HG02884 (cell line): ENCODE data around the gene TUBA4B.

Experiments used
- ATAC-seq: cut with Tn5 transposase; IDR thresholded peaks from one replicate; pipeline ENCODE4 v1.9.1; 2021; ENCODE audit warnings: mild to moderate bottlenecking, moderate library complexity; ENCODE audit not compliant: unreplicated experiment

The TUBA4B gene

DNA sequence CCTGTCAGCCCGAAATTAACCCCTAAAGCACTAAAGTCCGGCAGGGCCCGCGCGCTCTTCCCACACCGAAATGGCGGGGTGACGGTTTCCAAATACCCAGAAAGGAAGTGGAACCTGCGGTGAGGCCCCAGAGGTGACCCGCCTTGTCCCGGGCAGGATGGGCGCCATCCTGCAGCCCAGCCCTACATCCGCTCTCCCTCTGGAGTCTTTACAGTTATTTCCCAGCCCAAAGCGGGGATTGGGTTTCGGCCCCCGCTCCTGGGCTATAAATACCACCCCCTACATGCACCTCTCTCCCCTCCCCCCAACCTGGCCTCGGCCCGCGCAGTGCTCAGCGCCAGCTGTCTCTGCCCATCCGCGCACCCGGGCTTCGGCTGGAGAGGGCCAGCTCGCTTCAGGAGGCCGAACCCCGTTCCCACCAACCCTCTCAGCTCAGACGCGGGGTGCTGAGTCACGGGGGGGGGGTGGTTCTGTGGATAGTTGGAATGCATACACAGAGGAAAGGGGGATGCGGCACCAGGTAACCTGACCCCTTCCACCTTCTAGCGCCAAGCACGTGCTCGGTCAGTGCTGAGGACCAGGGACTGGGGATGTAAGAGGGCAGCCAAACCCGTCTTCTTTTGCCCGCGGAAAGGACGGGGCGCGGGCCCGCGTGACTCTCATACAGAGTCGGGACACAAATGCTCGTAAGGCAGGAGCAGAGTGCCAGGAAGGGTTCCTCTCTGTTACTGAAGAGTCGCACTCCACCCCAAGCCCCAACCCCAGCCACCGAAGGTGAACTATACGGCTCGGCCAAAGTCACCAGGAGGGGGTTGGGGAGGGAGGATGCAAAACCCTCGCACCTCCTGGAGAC is at the start of gene TUBA4B:
TUBA4B (plus strand) TSS at position 344 of the 853 bp plus-strand sequence; CDS start at position 509, 165 bp downstream.
- ATAC-seq: peak; percentile 14

DNA sequence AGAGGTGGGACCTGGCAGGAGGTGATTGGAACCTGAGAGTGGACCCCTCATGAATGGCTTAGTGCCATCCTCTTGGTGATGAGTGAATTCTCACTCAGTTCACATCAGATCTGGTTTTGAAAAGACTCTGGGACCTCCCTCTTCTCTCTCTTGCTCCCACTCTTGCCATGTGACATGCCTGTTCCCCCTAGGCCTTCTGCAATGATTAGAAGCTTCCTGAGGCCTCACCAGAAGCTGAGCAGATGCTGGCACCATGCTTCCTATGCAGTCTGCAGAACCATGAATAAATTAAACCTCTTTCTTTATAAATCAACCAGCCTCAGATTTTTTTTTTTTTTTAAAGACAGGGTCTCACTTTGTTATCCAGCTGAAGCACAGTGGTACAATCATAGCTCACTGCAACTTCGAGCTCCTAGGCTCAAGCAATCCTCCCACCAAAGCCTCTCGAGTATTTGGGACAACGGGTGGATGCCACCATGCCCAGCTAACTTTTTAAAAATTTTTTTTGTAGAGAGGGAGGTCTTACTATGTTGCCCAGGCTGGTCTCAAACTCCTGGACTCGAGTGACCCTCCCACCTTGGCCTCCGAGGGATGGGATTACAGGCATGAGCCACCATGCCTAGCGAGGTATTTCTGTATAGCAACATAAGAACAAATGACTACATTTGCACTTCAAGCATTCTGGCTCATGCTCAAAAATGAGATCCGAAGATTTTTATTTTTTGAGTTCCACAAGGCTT is 48.4 kb upstream of the TUBA4B start:
- ATAC-seq: no peak

DNA sequence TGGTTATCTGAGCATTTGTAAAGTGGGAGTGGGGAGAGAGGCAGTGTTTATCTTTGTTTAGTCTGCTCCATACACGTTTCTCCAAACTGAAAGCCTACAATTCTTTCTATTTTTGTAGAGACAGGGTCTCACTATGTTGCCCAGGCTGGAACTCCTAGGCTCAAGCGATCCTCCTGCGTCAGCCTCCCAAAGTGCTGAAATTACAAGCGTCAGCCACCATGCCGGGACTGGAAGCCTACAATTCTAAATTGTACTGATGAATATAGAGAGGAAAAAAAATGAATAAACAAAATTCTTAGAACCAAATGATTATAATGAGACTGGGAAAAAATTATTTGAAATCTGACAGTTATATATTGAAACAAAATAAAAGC is 47.9 kb upstream of the TUBA4B start:
- no peak for ATAC-seq

DNA sequence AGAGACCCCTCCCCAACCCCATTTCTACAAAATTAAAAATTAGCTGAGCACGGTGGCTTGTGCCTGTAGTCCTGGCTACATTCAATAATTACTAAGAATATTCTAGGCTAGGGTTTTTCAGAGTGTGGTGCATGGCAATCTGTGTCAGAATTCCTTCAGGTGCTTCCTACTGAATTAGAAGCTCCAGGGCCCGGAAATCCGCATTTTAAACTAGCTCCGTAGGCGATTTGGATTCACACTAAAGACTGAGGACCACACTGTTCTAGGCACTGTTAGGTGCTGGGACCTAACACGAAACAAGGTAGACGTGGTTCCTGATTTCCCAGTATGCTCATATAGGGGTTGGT is 47.1 kb upstream of the TUBA4B start:
- ATAC-seq: no peak

DNA sequence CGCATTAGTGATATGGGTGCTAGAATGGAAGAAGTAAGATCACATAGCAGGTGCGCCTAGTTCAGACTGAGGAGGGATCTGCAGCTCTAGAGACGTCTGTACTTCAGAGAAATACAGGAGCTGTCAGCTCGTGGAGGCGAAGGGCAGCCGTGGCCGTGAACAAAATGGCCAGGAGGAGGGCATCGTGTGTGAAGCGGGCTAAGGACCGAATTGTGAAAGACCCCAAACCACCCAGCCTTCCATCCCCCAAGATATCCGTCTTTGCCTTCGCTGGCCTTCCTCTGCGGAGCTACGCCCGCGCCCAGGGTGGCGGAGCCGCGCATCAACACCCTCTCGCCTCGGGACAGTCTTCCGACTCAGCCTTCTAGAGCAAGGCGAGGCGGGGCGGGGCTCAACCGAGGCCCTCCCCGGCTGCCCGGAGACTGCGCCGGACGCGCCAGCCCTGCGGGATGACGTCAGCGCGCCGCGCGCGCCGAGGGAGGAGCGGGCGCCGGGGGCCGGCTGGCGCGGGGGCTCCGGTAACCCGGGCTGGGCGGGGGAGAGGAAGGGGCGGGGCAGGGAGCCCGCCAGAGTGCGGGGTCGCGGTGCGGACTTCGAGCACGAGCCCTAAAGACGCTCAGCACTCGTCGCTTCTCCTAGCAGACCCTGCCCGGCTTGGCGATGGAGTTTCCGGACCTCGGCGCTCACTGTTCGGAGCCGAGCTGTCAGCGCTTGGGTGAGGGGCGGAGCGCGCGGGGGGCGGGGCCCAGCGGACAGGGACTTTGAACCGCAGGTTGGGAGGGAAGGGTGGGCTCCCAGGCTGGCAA is 46.5 kb upstream of the TUBA4B start, which contains the start of gene ZFAND2B:
ZFAND2B (plus strand) TSS at position 455 of the 806 bp plus-strand sequence; CDS start at position 661, 206 bp downstream.
- peak; percentile 95 for ATAC-seq

DNA sequence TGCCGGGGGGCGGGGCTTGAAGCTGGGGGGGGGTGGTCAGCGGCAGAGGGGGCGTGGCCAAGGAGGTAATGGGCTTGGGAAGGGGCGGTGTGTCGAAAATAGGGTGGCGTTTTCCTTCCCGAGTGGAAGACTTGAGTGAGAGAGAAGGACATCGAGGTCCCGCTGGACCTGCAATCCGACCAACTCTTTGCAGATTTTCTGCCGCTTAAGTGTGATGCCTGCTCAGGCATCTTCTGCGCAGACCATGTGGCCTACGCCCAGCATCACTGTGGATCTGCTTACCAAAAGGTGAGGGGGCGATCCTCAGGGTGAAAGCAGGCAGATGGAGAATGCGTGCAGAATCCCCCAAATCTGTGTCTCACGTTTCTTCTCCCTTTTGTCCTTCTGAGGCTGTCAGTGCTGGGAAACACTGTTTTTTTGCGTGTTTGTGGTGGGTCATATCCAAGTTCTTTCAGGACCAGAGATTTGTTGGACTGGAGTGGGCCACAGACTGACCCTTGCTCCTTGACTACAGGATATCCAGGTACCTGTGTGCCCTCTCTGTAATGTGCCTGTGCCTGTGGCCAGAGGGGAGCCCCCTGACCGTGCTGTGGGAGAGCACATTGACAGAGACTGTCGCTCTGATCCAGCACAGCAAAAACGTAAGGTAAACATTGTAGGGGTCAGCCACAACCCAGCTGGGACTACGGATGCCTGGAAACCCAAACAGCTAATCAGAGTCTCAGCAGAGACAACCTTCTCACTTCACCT is 45.7 kb upstream of the TUBA4B start:
- ATAC-seq: no peak

DNA sequence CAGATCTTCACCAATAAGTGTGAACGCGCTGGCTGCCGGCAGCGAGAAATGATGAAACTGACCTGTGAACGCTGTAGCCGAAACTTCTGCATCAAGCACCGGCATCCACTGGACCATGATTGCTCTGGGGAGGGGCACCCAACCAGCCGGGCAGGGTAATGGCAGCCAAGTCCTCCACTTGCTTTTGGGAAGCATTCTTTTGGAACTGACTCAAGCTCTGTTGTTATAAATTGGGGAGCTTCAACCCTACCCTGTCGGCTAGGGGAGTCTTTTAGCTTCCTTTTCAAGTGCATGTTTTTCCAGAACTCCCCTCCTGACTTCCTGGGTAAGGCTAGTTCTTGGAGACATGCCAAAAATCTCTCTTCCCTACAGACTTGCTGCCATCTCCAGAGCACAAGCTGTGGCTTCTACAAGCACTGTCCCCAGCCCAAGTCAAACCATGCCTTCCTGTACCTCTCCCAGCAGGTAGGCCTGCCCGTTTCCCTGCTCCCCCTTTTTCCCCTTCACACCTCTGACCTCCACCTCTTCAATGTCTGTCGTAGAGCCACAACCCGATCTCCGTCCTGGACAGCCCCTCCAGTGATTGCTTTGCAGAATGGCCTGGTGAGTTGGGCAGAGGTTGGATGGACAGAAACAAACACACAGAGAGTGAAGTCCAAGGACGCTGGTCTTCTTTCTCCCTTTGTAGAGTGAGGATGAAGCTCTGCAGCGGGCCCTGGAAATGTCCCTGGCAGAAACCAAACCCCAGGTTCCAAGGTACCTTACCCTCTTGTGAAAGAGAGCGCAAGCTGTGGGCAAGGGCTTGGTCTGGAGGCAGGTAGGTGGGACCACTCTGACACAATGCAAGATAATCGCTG is 44.9 kb upstream of the TUBA4B start:
- no peak for ATAC-seq

DNA sequence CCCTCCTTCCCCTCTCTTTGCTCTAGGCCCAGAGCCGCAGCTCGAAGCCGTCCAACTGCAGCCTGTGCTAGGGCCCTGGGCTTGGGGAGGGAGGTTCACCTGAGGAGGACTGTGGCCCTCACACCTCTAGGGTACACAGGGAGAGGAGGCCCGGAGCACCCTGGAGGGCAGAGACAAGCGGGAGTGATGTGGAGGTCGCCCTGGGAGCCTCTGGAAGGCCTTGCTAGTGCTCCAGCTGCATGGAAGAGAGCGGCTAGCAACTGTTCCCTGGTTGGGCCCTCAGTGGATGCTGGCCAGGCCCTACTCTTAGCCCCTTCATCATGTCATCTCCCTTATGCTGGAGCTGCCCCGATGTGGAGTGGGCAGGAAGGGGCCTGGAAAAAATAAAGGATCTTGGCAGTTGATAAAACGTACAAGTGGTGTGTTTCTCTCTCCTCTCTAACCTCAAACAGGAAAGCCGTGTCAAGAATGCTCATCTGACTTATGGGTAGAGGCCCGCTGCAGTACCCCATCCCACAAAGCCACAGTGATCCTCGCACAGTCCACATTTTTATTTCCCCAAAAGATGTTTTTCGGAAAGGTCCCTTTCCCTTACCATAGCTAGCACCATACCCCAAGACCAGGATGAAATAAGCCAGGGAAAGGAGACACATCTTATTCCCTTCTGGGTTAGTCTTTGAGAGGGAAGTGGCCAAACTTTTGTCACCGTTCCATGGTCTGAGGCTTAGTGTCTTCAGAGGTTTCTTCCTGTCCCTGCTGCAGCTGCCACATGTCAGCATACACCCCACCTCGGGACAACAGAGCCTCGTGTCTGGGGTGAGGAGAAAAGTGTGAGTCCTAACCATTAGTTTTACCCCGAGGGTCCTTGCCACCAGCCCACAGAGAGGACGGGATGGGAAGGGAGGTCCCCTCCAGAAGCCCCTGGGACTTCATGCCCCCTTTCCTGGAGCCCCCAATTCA is 43.5 kb upstream of the TUBA4B start:
- ATAC-seq: no peak

DNA sequence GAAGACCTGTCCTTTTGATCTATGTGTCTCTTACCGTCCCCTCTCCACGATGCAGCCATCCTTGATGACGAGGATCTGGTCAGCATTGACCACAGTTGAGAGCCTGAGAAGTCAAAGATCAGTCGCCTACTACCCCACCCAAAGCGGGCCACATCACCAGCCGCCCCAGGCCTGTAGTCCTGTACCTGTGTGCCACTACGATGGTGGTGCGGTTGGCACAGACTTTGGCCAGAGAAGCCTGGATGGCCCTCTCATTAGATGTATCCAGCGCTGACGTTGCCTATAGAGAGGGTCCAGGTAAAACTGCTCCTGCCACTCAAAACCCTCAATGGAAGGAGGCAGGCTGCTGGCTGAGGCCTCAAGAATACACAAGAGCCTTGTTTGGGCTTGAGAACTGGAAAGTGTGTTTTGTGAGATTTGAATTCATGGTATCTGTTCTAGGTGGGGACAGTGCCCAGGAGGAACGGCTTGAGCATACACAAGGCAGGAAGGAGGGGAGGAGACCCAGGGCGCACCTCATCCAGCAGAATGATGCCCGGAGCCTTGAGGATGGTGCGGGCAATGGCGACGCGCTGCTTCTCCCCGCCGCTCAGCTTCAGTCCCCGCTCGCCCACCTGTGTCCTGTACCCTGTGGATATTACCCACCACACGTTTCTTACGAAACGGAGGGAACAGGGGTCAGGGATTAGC is 42.7 kb upstream of the TUBA4B start:
- no peak for ATAC-seq

DNA sequence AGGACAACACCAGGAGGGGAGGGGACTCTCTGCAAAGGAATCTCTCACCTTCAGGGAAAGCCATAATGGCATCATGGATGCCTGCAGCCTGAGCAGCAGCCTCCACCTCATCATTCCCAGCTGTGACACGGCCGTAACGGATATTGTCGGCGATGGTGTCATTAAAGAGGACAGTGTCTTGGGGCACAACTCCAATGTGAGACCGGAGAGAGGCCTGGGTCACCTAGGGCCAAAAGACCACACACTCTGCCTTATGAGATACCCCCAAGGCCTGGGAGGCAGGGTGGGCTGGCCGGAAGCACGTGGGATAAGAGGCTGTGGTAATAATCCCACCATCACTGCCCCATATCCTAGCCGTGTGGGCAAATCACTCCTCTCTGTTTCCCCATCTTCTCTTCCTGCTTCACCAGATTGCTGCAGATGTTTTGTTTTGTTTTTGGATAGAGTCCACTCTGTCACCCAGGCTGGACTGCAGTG is 42.1 kb upstream of the TUBA4B start:
- no peak for ATAC-seq

DNA sequence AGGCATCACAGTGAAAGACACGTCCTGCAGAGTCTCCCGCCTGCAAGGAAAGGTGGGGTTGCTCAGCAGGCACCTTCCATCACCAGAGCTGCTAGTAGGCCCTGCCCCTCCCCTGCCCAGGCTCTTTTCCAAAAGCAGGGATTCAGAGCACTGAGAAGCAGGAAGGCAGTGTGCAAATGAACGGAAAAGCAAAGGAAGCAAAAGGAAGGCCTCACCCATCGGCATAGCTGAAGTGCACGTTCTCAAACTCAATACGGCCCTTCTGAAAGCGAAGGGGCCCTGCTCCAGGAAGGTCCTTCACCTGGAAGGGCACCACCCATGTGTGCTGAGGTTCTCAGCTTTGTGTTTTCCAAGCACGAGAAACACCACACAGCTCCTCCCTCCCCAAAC is 40.0 kb upstream of the TUBA4B start:
- ATAC-seq: no peak

DNA sequence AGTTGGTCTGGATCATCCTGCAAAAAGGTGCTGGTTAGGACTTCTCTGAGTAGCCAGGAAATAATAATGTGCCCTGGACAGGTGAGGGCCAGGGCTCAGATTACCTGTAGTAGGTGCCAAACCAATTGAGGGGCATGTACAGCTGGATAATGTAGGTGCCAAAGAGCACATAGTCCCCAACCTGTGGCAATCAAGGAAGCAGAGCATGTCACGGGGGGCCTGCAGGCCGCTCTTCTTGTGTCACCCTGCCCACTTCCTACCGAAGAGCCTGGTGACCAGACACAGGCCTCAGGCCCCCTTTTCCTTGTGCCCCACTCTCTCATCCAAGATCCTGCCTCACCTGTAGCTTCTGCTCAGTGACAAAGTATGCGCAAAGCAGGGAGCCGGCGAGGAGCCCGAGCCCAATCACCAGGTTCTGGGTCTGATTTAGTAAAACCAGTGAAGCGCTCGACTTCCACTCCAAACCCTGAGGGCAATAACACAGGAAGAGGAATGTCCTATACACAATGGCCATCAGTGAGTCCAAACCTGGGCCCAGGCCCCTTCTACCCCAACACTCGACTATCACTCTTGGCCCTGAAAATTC is 39.5 kb upstream of the TUBA4B start:
- ATAC-seq: no peak

DNA sequence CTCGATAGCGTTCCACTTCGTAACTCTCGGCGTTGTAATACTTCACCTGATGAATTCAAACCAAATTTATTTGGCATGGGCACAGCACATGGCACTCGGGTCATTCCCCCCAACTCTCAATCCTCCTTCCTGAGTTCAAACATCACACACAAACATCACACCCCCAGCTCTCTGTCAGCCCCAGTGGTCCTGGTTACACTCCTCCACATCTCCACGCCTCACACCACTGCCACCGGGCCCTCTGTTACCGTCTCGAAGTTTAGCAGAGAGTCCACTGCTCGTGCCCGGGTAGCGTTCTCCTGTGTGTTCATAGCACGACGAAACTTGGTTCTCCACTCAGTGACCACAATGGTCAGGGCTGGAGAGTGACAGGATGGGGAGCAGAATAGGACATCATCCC is 38.9 kb upstream of the TUBA4B start:
- ATAC-seq: no peak

DNA sequence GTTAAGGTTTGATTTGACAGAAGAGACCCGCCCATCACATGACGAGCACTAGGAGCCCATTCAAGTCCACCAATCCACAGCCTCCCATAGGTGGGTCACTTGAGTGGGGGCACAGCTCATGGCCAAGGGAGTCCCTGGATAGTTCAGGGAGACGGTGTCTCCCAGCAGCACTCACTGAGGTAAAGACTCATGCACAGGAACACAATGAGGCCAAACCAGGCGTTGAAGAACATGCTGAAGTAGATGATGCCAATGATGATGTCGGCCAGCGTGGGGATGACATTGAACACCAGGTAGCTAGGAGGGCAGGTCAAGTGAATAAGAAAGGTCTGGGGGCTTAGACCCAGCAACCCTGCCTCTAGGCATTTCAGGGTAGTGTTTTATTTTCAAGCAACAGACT is 38.3 kb upstream of the TUBA4B start:
- ATAC-seq: no peak

DNA sequence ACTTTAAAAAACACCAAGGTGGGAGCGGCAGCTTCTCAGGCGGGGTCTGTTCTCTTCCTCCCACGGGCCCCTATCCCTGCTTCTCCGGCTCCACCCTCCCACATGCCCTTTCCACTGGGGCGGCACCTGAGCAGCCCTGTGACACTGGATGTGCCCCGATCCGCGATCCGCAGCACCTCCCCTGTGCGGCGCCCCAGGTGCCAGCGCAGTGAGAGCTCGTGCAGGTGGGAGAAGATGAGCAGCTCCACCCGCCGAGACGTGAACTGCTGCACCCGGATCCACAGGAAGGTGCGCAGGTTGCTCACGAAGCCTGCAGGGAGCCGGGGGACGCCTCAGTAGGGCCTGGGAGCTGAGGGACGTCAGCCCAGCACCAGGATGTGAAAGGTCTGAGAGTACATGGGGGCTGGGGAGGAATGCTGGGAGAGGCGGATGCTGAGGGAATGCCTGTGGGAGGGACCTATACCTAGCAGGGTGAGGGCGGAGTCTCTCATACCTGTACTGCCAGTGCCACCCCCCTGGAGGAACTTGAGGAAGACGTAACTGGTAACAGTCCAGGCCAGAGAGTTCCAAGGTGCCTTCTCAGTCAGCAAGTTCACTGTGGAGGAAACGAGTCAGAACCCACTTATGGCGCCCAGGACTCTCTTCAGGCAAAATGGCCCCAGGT is 37.0 kb upstream of the TUBA4B start:
- ATAC-seq: no peak

DNA sequence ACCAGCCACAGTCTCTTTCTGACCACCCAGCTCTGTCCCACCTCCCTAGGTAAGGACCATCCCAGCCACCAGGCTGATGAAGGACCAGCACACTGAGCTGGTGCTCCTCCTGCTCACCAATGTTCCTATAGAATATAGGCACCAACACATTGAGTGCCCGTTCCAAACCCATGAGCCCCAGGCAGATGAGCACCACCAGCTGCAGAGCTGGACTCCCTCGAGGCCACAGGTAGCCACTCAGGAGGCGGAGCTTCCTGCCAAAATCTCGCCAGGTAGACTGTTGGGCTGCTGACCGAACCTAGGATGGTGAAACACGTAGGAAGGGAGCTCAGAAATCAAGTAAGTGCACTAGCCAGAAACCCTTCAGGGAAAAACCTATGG is 36.5 kb upstream of the TUBA4B start:
- no peak for ATAC-seq

DNA sequence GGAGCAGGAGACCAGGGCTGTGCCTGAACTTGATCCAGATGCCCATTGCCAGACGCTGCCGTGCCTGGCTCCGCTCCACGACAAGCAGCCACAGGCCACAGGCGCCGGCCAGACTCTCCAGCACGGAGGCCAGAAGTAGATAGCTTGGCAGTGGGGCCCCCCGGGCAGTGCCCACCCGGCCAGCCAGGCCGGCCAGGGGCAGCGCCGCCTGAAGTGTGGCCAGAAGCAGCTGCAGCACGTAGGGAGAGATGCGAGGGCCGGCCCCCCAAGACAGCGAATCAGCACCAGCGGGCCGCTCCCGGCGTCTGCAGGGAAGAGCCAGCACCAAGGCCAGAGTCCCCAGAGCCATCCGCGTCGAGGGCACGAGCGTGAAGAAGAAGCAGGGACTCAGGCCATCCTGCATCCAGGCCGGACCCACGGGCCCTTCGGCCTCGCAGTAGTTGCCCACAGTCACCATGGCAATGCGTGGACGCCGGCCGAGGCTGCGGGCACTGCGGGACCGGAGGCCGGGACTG is 34.8 kb upstream of the TUBA4B start:
- ATAC-seq: peak; percentile 9
